Measurements from ENCODE around the gene LARP6. TPM values are rescaled to one million over a fixed set of nuclear protein-coding genes. Genes with fewer than 3 reads are reported as not detected.
"Not testable (repeated sequence)": the region's sequence is repeated elsewhere in the genome, so short reads cannot be mapped to it uniquely, and the experiment has no call there.

LARP6 gene
- total and polyA plus RNA-seq, 2 donors (not counting 1 experiment from before 2014, with no cell fraction given): not detected

DNA sequence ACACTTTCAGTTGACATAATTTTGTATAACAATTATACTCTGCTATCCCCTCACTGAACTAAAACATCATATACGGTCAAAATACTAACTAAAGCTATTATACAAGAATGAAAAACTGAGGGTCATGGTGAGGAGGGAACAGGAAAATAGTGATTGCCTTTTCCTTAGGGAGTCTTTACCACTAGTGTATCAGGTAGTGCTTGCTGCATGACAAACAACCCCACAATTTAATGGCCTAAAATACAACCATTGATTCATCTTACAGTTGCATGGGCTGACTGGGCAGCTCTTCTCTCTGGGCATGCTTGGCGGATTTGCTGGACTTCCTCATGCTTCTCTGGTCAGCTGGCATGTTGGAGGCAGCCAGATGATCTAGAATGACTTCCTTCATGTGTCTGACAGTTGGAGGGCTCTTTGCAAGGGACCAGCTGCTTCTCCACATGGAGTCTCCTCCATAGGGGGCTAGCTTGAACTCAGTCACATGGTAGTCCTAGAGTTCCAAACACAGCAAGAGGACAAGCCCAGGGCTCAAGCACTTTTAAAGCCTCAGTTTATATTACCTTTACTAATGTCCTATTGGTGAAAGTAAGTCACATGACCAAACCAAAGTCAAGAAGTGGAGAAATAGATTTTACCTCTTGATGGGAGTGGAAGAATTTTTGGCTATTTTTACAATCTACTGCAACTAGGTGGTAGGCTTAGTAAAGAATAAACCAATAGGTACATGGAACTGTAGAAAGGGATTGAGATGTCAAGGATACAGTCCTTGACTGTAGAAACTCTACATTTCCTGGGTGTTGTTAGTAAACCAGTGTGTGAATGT is 19.5 kb upstream of the LARP6 start:
- Histone ChIP-seq H3K4me3 (ENCODE audit: control extremely low read depth in 1 of 5, extremely low read depth in 1 of 5, insufficient read depth in 1 of 5, low read depth in 2 of 5, low read length in 4 of 5) (no peak overlapping the region), H3K27ac (ENCODE audit: low read length in 2 of 2) (no peak overlapping the region), H3K27me3 (replicated peaks in 1 of 4; ENCODE audit: control extremely low read depth in 1 of 4, control insufficient read depth in 3 of 4, insufficient read depth in 4 of 4, low read length in 3 of 4) (peaks cover 0 to 4% (median 2%) of the 10 kb centered on the region in 4 experiments), H3K79me2 (ENCODE audit: control insufficient read depth, insufficient read depth, low read length) (no peaks in the 10 kb centered on the region), H3K4me1 (ENCODE audit: control insufficient read depth in 2 of 2, insufficient read depth in 2 of 2, low read length in 2 of 2) (no peaks in the 10 kb centered on the region), H3K9ac (ENCODE audit: low read length) (no peak overlapping the region), H3K4me2 (replicated peaks; ENCODE audit: low read depth, low read length, poor library complexity, severe bottlenecking) (no peak overlapping the region), H4K20me1 (ENCODE audit: control insufficient read depth, insufficient read depth, low read length, poor library complexity, severe bottlenecking) (no peaks in the 10 kb centered on the region), H3K36me3 (replicated peaks in 1 of 2; ENCODE audit: control extremely low read depth in 1 of 2, control insufficient read depth in 1 of 2, extremely low read depth in 1 of 2, insufficient read depth in 2 of 2, low read length in 1 of 2) (no peaks in the 10 kb centered on the region), H2AFZ (ENCODE audit: insufficient read depth, low read depth, low read length, poor library complexity, severe bottlenecking) (no peak overlapping the region), H3K9me3 (ENCODE audit: control extremely low read depth in 1 of 3, control insufficient read depth in 2 of 3, insufficient read depth in 1 of 3, low read length in 2 of 3) (peaks cover 0 to 3% (median 2%) of the 10 kb centered on the region in 3 donors)
- no peaks in the 10 kb centered on the region for H3K9me3 Mint-ChIP-seq (ENCODE audit: insufficient read depth)
- WGBS (ENCODE audit: insufficient coverage): 56% methylated on average over 1 of the region's 2 CpGs
- peaks cover 23% of the 10 kb centered on the region for H3K27me3 Mint-ChIP-seq
- H3K4me3 Mint-ChIP-seq: no peak overlapping the region
- DNase-seq: no peak
- ChIA-PET CTCF (no interaction called here), POLR2A (no interaction called here)
- no peak overlapping the region for H3K27ac Mint-ChIP-seq
- H3K4me1 Mint-ChIP-seq: no peaks in the 10 kb centered on the region
- ATAC-seq (ENCODE audit: low read depth): no peak
- intact Hi-C loops (cut with micrococcal nuclease): no loop called here
- TF ChIP-seq, protein P1, sequence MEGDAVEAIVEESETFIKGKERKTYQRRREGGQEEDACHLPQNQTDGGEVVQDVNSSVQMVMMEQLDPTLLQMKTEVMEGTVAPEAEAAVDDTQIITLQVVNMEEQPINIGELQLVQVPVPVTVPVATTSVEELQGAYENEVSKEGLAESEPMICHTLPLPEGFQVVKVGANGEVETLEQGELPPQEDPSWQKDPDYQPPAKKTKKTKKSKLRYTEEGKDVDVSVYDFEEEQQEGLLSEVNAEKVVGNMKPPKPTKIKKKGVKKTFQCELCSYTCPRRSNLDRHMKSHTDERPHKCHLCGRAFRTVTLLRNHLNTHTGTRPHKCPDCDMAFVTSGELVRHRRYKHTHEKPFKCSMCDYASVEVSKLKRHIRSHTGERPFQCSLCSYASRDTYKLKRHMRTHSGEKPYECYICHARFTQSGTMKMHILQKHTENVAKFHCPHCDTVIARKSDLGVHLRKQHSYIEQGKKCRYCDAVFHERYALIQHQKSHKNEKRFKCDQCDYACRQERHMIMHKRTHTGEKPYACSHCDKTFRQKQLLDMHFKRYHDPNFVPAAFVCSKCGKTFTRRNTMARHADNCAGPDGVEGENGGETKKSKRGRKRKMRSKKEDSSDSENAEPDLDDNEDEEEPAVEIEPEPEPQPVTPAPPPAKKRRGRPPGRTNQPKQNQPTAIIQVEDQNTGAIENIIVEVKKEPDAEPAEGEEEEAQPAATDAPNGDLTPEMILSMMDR (IDR thresholded peaks at IDR 0.05): no peak
- no peak for TF ChIP-seq EZH2 (IDR thresholded peaks at IDR 0.05; ENCODE audit: borderline replicate concordance, insufficient read depth, low read depth, low read length, poor library complexity, severe bottlenecking)

DNA sequence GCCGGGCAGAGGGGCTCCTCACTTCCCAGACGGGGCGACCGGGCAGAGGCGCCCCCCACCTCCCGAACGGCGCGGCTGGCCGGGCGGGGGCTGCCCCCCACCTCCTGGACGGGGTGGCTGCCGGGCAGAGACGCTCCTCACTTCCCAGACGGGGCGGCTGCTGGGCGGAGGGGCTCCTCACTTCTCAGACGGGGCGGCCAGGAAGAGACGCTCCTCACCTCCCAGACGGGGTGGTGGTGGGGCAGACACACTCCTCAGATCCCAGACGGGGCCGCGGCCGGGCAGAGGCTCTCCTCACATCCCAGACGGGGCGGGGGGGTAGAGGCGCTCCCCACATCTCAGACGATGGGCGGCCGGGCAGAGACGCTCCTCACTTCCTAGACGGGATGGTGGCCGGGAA is 17.5 kb upstream of the LARP6 start:
- H4K20me1 ChIP-seq (ENCODE audit: control insufficient read depth, insufficient read depth, low read length, poor library complexity, severe bottlenecking); H3K27ac Mint-ChIP-seq; H3K4me2 ChIP-seq (replicated peaks; ENCODE audit: low read depth, low read length, poor library complexity, severe bottlenecking); H2AFZ ChIP-seq (ENCODE audit: insufficient read depth, low read depth, low read length, poor library complexity, severe bottlenecking); H3K4me3 ChIP-seq (ENCODE audit: control extremely low read depth in 1 of 5, extremely low read depth in 1 of 5, insufficient read depth in 1 of 5, low read depth in 2 of 5, low read length in 4 of 5); H3K4me3 Mint-ChIP-seq; H3K4me1 ChIP-seq (ENCODE audit: control insufficient read depth in 2 of 2, insufficient read depth in 2 of 2, low read length in 2 of 2); H3K4me1 Mint-ChIP-seq; H3K36me3 ChIP-seq (replicated peaks in 1 of 2; ENCODE audit: control extremely low read depth in 1 of 2, control insufficient read depth in 1 of 2, extremely low read depth in 1 of 2, insufficient read depth in 2 of 2, low read length in 1 of 2); H3K9ac ChIP-seq (ENCODE audit: low read length); H3K9me3 ChIP-seq (ENCODE audit: control extremely low read depth in 1 of 3, control insufficient read depth in 2 of 3, insufficient read depth in 1 of 3, low read length in 2 of 3); DNase-seq; intact Hi-C loops (cut with micrococcal nuclease); H3K9me3 Mint-ChIP-seq (ENCODE audit: insufficient read depth); H3K27me3 ChIP-seq (replicated peaks in 1 of 4; ENCODE audit: control extremely low read depth in 1 of 4, control insufficient read depth in 3 of 4, insufficient read depth in 4 of 4, low read length in 3 of 4); H3K27ac ChIP-seq (ENCODE audit: low read length in 2 of 2); ATAC-seq (ENCODE audit: low read depth); H3K79me2 ChIP-seq (ENCODE audit: control insufficient read depth, insufficient read depth, low read length); CTCF ChIA-PET; POLR2A ChIA-PET: not testable (repeated sequence)
- H3K27me3 Mint-ChIP-seq: peaks cover 14% of the 10 kb centered on the region
- 94% methylated on average over 13 of the region's 34 CpGs for WGBS (ENCODE audit: insufficient coverage)
